ENCODE data around the gene ADAMTS6.
A peak's percentile ranks its signal among the peaks of the same experiment; 100 is the strongest.

ADAMTS6 gene

DNA sequence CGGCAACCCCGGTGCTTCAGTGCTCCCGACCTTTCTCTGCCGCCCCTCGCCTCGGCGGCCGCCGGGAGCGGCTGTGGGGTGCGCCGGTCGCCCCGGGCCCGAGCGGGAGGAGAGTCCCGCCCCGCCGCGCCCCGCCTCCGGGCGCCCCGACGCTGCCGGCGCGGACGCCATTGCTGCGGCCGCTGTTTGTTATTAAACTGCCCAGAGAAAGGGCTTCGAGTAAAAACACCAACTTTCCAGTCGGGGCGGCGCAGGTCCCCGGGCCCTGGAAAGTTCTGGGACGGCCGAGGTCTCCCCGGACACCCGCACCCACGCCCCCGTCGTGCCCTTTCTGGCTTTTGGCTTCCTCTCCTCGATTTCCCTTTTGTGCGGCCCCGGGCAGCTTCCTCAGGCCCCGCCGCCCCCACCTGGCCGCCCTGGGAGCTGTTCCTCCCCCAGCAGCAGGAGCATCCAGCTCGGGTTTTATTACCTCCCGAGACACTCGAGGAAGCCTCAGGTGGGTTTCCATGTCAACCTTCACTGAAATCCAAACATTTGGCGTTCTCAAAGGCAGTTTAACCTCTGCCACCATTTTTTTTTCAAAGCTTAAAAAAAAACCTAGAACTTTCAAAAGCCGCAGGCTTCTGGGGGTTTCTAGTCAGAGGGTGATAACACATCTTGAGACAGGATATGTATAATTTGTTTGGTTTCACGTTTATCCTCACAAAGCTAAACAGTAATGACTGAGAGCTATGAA lies 378.6 kb downstream of the ADAMTS6 start:
- peaks cover 0 to 3% of the 10 kb centered on the region in 2 donors for H3K4me1 ChIP-seq (ENCODE audit: control insufficient read depth in 2 of 2, insufficient read depth in 2 of 2, low read length in 2 of 2)
- peak overlapping the region; percentile 69 to 75 for H3K4me3 ChIP-seq (ENCODE audit: low read length in 2 of 2)
- peak overlapping the region; percentile 26 to 77 for H3K9ac ChIP-seq (ENCODE audit: low read depth in 1 of 2, low read length in 2 of 2)
- no peaks in the 10 kb centered on the region for H3K27me3 ChIP-seq (ENCODE audit: control insufficient read depth in 2 of 2, insufficient read depth in 2 of 2, low read length in 2 of 2)
- peak overlapping the region; percentile 74 to 80 for H3K27ac ChIP-seq (ENCODE audit: low read depth in 2 of 2, low read length in 2 of 2)
- no peaks in the 10 kb centered on the region for H3K36me3 ChIP-seq (ENCODE audit: control insufficient read depth in 2 of 2, insufficient read depth in 2 of 2, low read length in 2 of 2)
- no peaks in the 10 kb centered on the region for H3K9me3 ChIP-seq (ENCODE audit: control insufficient read depth in 2 of 2, low read length in 2 of 2)

GRCh38 chr5:65102371-65102975 lies 379.2 kb downstream of the ADAMTS6 start:
- H3K9ac ChIP-seq (ENCODE audit: low read depth in 1 of 2, low read length in 2 of 2), result peak overlapping the region; percentile 26 to 77
- no peaks in the 10 kb centered on the region for H3K9me3 ChIP-seq (ENCODE audit: control insufficient read depth in 2 of 2, low read length in 2 of 2)
- H3K27ac ChIP-seq (ENCODE audit: low read depth in 2 of 2, low read length in 2 of 2), result peak overlapping the region; percentile 74 to 80
- peaks cover 0 to 3% of the 10 kb centered on the region in 2 donors for H3K4me1 ChIP-seq (ENCODE audit: control insufficient read depth in 2 of 2, insufficient read depth in 2 of 2, low read length in 2 of 2)
- peak overlapping the region; percentile 69 to 75 for H3K4me3 ChIP-seq (ENCODE audit: low read length in 2 of 2)
- no peaks in the 10 kb centered on the region for H3K27me3 ChIP-seq (ENCODE audit: control insufficient read depth in 2 of 2, insufficient read depth in 2 of 2, low read length in 2 of 2)
- H3K36me3 ChIP-seq (ENCODE audit: control insufficient read depth in 2 of 2, insufficient read depth in 2 of 2, low read length in 2 of 2), result no peaks in the 10 kb centered on the region

DNA sequence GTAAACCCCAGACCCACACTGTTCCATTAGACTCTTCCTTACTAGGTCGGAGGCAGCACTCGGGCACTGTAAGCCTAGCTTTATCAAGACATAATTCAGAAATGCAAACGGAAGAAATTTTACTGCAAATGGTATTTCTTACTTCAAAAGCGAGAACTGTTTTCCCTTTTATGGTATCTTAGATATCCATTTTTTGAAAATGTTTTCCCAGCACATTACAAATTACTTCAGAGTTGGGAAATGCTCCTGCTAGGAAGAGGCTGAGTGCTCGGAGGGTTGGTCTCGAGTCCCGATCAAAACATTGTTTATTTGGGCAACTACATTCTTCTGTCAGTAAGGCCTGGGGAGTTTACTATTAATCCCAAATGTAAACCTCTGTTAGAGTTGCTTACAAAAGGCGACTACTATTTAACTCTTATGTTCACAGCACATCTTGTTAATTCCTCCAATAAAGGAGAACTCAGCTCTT lies 380.1 kb downstream of the ADAMTS6 start:
- H3K9ac ChIP-seq (ENCODE audit: low read depth in 1 of 2, low read length in 2 of 2), result no peak overlapping the region
- H3K4me3 ChIP-seq (ENCODE audit: low read length in 2 of 2), result no peak overlapping the region
- peak overlapping the region; percentile 26 to 80 for H3K27ac ChIP-seq (ENCODE audit: low read depth in 2 of 2, low read length in 2 of 2)

GRCh38 chr5:65100911-65101631 lies 380.6 kb downstream of the ADAMTS6 start:
- Histone ChIP-seq H3K4me3 (ENCODE audit: low read length in 2 of 2) (no peak overlapping the region), H3K27ac (ENCODE audit: low read depth in 2 of 2, low read length in 2 of 2) (peak overlapping the region; percentile 19 to 26), H3K36me3 (ENCODE audit: control insufficient read depth in 2 of 2, insufficient read depth in 2 of 2, low read length in 2 of 2) (no peaks in the 10 kb centered on the region), H3K4me1 (ENCODE audit: control insufficient read depth in 2 of 2, insufficient read depth in 2 of 2, low read length in 2 of 2) (peaks cover 0 to 3% of the 10 kb centered on the region in 2 donors), H3K9ac (ENCODE audit: low read depth in 1 of 2, low read length in 2 of 2) (no peak overlapping the region), H3K9me3 (ENCODE audit: control insufficient read depth in 2 of 2, low read length in 2 of 2) (no peaks in the 10 kb centered on the region), H3K27me3 (ENCODE audit: control insufficient read depth in 2 of 2, insufficient read depth in 2 of 2, low read length in 2 of 2) (no peaks in the 10 kb centered on the region)

More for the DNA sequence above, 380.1 kb downstream of the ADAMTS6 start:
- Histone ChIP-seq H3K27me3 (ENCODE audit: control insufficient read depth in 2 of 2, insufficient read depth in 2 of 2, low read length in 2 of 2) (no peaks in the 10 kb centered on the region), H3K4me1 (ENCODE audit: control insufficient read depth in 2 of 2, insufficient read depth in 2 of 2, low read length in 2 of 2) (peaks cover 0 to 3% of the 10 kb centered on the region in 2 donors), H3K36me3 (ENCODE audit: control insufficient read depth in 2 of 2, insufficient read depth in 2 of 2, low read length in 2 of 2) (no peaks in the 10 kb centered on the region), H3K9me3 (ENCODE audit: control insufficient read depth in 2 of 2, low read length in 2 of 2) (no peaks in the 10 kb centered on the region)
